GM12865 (cell line): ENCODE data around the gene PLA2G4D.

ENCODE experiments used
- DNase-seq: peaks from one replicate; pipeline ENCODE4 v3.0.0; 2010; ENCODE audit warnings: low read depth
- H3K4me3 ChIP-seq: 2 replicates; pipeline ENCODE4 v1.5.1; 2011; ENCODE audit warnings: mild to moderate bottlenecking, low read depth, low read length, control low read depth
- CTCF ChIP-seq: IDR thresholded peaks from 2 replicates; pipeline ENCODE4 v1.5.1; 2011; ENCODE audit warnings: low read length, control low read depth, low read depth, inconsistent platforms; ENCODE audit not compliant: insufficient read depth; ENCODE audit errors: missing control alignments

Gene PLA2G4D

GRCh38 chr15:42123546-42123945 lies 29.2 kb upstream of the PLA2G4D start:
- no peak for DNase-seq
- no peak for TF ChIP-seq CTCF
- H3K4me3 ChIP-seq: no peak overlapping the region

GRCh38 chr15:42121682-42122081 lies 27.3 kb upstream of the PLA2G4D start:
- no peak overlapping the region for H3K4me3 ChIP-seq
- no peak for TF ChIP-seq CTCF
- no peak for DNase-seq

GRCh38 chr15:42121021-42121420 lies 26.7 kb upstream of the PLA2G4D start:
- TF ChIP-seq CTCF: no peak
- H3K4me3 ChIP-seq: no peak overlapping the region
- no peak for DNase-seq

- no peak for DNase-seq
- no peak for TF ChIP-seq CTCF
- H3K4me3 ChIP-seq: no peak overlapping the region
Measured at GRCh38 chr15:42120285-42120684, 25.9 kb upstream of the PLA2G4D start.

GRCh38 chr15:42119446-42119760 lies 25.0 kb upstream of the PLA2G4D start:
- no peak for DNase-seq
- TF ChIP-seq CTCF: no peak
- no peak overlapping the region for H3K4me3 ChIP-seq

- TF ChIP-seq CTCF: no peak
- no peak overlapping the region for H3K4me3 ChIP-seq
- no peak for DNase-seq
Measured at GRCh38 chr15:42118650-42119445, 24.5 kb upstream of the PLA2G4D start.

GRCh38 chr15:42111924-42112323 lies 17.6 kb upstream of the PLA2G4D start:
- no peak for DNase-seq
- no peak overlapping the region for H3K4me3 ChIP-seq
- no peak for TF ChIP-seq CTCF
